ENCODE measurements around the gene FASN.

GRCh38 chr17:82034371-82035011 is 63.5 kb downstream of the FASN start:
- TF ChIP-seq POLR2AphosphoS5 (IDR thresholded peaks at IDR 0.05; ENCODE audit: low read depth, low read length) (no peak), POLR2A (IDR thresholded peaks at IDR 0.05; ENCODE audit: low read depth, low read length) (no peak), TAF1 (IDR thresholded peaks at IDR 0.05; ENCODE audit: borderline replicate concordance, low read depth, low read length) (no peak)

Measured in GM12892 (cell line).